B cell (primary cell): ENCODE measurements around the gene BPIFB3. TPM values are rescaled to one million over a fixed set of nuclear protein-coding genes. Genes with fewer than 3 reads are reported as not detected.
"Not testable (repeated sequence)": the region's sequence is repeated elsewhere in the genome, so short reads cannot be mapped to it uniquely, and the experiment has no call there.

Experiments
- ATAC-seq: fragments of 200-7000 bp; cut with Tn5 transposase; one replicate; pipeline ENCODE4 v1.10.0; 2021; ENCODE audit warnings: low read depth, mild to moderate bottlenecking, moderate number of reproducible peaks, moderate library complexity
- CTCF ChIA-PET: fragments of 350-600 bp; sonication (Branson Sonifier 250); formaldehyde crosslinking; loops from one replicate; lab custom pipeline; 2021; ENCODE audit warnings: antibody characterized with exemption, inconsistent platforms; lab: Charles Lee
- POLR2A ChIA-PET: fragments of 350-600 bp; sonication (Branson Sonifier 250); formaldehyde crosslinking; loops from one replicate; lab custom pipeline; 2021; ENCODE audit warnings: antibody characterized with exemption; lab: Charles Lee
- DNase-seq: peaks from one replicate; pipeline ENCODE4 v3.0.0; 2013
- H2AFZ ChIP-seq: 2 replicates; pipeline ENCODE4 v1.6.1; 2012; ENCODE audit warnings: mild to moderate bottlenecking, low read depth, low read length; ENCODE audit not compliant: insufficient read depth, poor library complexity, severe bottlenecking
- H3K27ac ChIP-seq, 2 donors: 1 replicate in 1 of 2; 2 replicates in 1 of 2; pipeline ENCODE4 v1.5.1; 2012 to 2013; ENCODE audit warnings: low read length in 2 of 2, mild to moderate bottlenecking in 2 of 2, moderate library complexity in 1 of 2
- H3K27me3 ChIP-seq, 4 experiments: fragments of 200-600 bp in 1 of 4; sonication (generic) in 1 of 4; replicated peaks in 1 of 4; 1 replicate in 2 of 4; 2 replicates in 2 of 4; pipeline versions ENCODE4 v1.6.1 to v1.7.0; 2013 to 2016; ENCODE audit warnings: low read length in 3 of 4, mild to moderate bottlenecking in 2 of 4, mixed read lengths in 1 of 4, moderate library complexity in 1 of 4; ENCODE audit not compliant: insufficient read depth in 4 of 4, control insufficient read depth in 3 of 4; ENCODE audit errors: control extremely low read depth in 1 of 4
- H3K36me3 ChIP-seq, 2 experiments: replicated peaks in 1 of 2; 1 replicate in 1 of 2; 2 replicates in 1 of 2; pipeline versions ENCODE4 v1.6.1 to v1.7.1; 2013; ENCODE audit warnings: low read length in 1 of 2; ENCODE audit not compliant: insufficient read depth in 2 of 2, control insufficient read depth in 1 of 2; ENCODE audit errors: control extremely low read depth in 1 of 2, extremely low read depth in 1 of 2
- H3K4me1 ChIP-seq, 2 donors: fragments of 200-600 bp in 1 of 2; sonication (generic) in 1 of 2; 1 replicate in 1 of 2; 2 replicates in 1 of 2; pipeline versions ENCODE4 v1.5.1 to v1.6.1; 2013 to 2017; ENCODE audit warnings: low read length in 2 of 2; ENCODE audit not compliant: control insufficient read depth in 2 of 2, insufficient read depth in 2 of 2
- H3K4me2 ChIP-seq: replicated peaks from 2 replicates; pipeline ENCODE3; 2012; ENCODE audit warnings: mild to moderate bottlenecking, low read depth, low read length; ENCODE audit not compliant: poor library complexity, severe bottlenecking
- H3K4me3 ChIP-seq, 5 experiments: fragments of 200-600 bp in 1 of 5; sonication (generic) in 1 of 5; 1 replicate in 3 of 5; 2 replicates in 2 of 5; pipeline versions ENCODE4 v1.5.1 to v1.7.0; 2011 to 2016; ENCODE audit warnings: low read length in 4 of 5, mild to moderate bottlenecking in 4 of 5, low read depth in 2 of 5, control low read depth in 1 of 5, moderate library complexity in 1 of 5; ENCODE audit not compliant: insufficient read depth in 1 of 5; ENCODE audit errors: control extremely low read depth in 1 of 5, extremely low read depth in 1 of 5
- H3K79me2 ChIP-seq: fragments of 200-600 bp; sonication (generic); one replicate; pipeline ENCODE4 v1.6.0; 2016; ENCODE audit warnings: low read length; ENCODE audit not compliant: control insufficient read depth, insufficient read depth
- H3K9ac ChIP-seq: fragments of 200-600 bp; sonication (generic); 2 replicates; pipeline ENCODE4 v1.6.1; 2017; ENCODE audit warnings: mild to moderate bottlenecking, low read length, moderate library complexity
- H3K9me3 ChIP-seq, 3 donors: one replicate each; pipeline versions ENCODE4 v1.6.1 to v1.7.1; 2013; ENCODE audit warnings: low read length in 2 of 3; ENCODE audit not compliant: control insufficient read depth in 2 of 3, insufficient read depth in 1 of 3; ENCODE audit errors: control extremely low read depth in 1 of 3
- H4K20me1 ChIP-seq: 2 replicates; pipeline ENCODE4 v1.6.0; 2012; ENCODE audit warnings: mild to moderate bottlenecking, low read length; ENCODE audit not compliant: insufficient read depth, control insufficient read depth, poor library complexity, severe bottlenecking
- H3K27ac Mint-ChIP-seq: one replicate; pipeline ENCODE4 v1.8.0; 2021; ENCODE audit warnings: mixed read lengths
- H3K27me3 Mint-ChIP-seq: one replicate; pipeline ENCODE4 v1.8.0; 2021; ENCODE audit warnings: mixed read lengths
- H3K4me1 Mint-ChIP-seq: one replicate; pipeline ENCODE4 v1.8.0; 2021; ENCODE audit warnings: mixed read lengths
- H3K4me3 Mint-ChIP-seq: one replicate; pipeline ENCODE4 v1.8.0; 2021; ENCODE audit warnings: mixed read lengths
- H3K9me3 Mint-ChIP-seq: one replicate; pipeline ENCODE4 v1.8.0; 2022; ENCODE audit warnings: mixed read lengths; ENCODE audit not compliant: insufficient read depth
- EZH2 ChIP-seq: IDR thresholded peaks from 2 replicates; pipeline ENCODE4 v1.6.1; 2012; ENCODE audit warnings: borderline replicate concordance, low read depth, mild to moderate bottlenecking, moderate library complexity, low read length; ENCODE audit not compliant: insufficient read depth, poor library complexity, severe bottlenecking
- WGBS: methylation state at CpG from one replicate; pipeline ENCODE4 v1.1.5; 2013; ENCODE audit warnings: missing lambda C conversion rate; ENCODE audit not compliant: insufficient coverage; 5-methylcytosine and 5-hydroxymethylcytosine counted together
- intact Hi-C: fragments of 100-400 bp; cut with micrococcal nuclease; formaldehyde crosslinking; loops from one replicate; pipeline ENCODE4 v1.10.0; 2022
- polyA plus RNA-seq: library from polyadenylated mRNA; depleted of rRNA; stranded (reverse); fragments of >200 nt; gene quantifications from 2 replicates; pipeline ENCODE4 v1.2.3, GENCODE V29; 2012
- total RNA-seq, 2 donors: library from RNA; stranded (reverse); fragments of 120-200 nt in 1 of 2; gene quantifications; 1 replicate in 1 of 2; 2 replicates in 1 of 2; pipeline versions ENCODE4 v1.2.3 to v1.2.4, GENCODE V29; 2013 to 2022
- TF ChIP-seq, protein P1 (sequence below): fragments of 200-600 bp; IDR thresholded peaks from one replicate; pipeline ENCODE4 v1.8.0; 2022; ENCODE audit warnings: antibody characterized with exemption, mild to moderate bottlenecking

BPIFB3 gene
- total and polyA plus RNA-seq, 2 donors (not counting 1 experiment from before 2014, with no cell fraction given) = not detected

- intact Hi-C loops = no loop called here
- DNase-seq = no peak
- H3K27me3 Mint-ChIP-seq = no peaks in the 10 kb centered on the region
- no peaks in the 10 kb centered on the region for H3K9me3 ChIP-seq
- H3K9me3 Mint-ChIP-seq = no peaks in the 10 kb centered on the region
- no peak overlapping the region for H3K27ac Mint-ChIP-seq
- H2AFZ ChIP-seq = no peak overlapping the region
- no peaks in the 10 kb centered on the region for H3K36me3 ChIP-seq
- H3K4me1 ChIP-seq = no peaks in the 10 kb centered on the region
- no peaks in the 10 kb centered on the region for H3K79me2 ChIP-seq
- no peaks in the 10 kb centered on the region for H3K4me1 Mint-ChIP-seq
- no peak for ATAC-seq
- no peaks in the 10 kb centered on the region for H4K20me1 ChIP-seq
- TF ChIP-seq EZH2 = no peak
- TF ChIP-seq, protein P1, sequence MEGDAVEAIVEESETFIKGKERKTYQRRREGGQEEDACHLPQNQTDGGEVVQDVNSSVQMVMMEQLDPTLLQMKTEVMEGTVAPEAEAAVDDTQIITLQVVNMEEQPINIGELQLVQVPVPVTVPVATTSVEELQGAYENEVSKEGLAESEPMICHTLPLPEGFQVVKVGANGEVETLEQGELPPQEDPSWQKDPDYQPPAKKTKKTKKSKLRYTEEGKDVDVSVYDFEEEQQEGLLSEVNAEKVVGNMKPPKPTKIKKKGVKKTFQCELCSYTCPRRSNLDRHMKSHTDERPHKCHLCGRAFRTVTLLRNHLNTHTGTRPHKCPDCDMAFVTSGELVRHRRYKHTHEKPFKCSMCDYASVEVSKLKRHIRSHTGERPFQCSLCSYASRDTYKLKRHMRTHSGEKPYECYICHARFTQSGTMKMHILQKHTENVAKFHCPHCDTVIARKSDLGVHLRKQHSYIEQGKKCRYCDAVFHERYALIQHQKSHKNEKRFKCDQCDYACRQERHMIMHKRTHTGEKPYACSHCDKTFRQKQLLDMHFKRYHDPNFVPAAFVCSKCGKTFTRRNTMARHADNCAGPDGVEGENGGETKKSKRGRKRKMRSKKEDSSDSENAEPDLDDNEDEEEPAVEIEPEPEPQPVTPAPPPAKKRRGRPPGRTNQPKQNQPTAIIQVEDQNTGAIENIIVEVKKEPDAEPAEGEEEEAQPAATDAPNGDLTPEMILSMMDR = no peak
- H3K27ac ChIP-seq = no peak overlapping the region
- H3K4me2 ChIP-seq = no peak overlapping the region
- no peak overlapping the region for H3K4me3 ChIP-seq
- H3K9ac ChIP-seq = no peak overlapping the region
- H3K27me3 ChIP-seq = no peaks in the 10 kb centered on the region
- CTCF ChIA-PET = no interaction called here
- no peak overlapping the region for H3K4me3 Mint-ChIP-seq
- WGBS = 78% methylated on average over 3 of the region's 6 CpGs
- POLR2A ChIA-PET = no interaction called here
Observed at GRCh38 chr20:33113387-33113908, 59.7 kb downstream of the BPIFB3 start.

- H3K9ac ChIP-seq, H3K36me3 ChIP-seq, POLR2A ChIA-PET, H3K4me2 ChIP-seq, H4K20me1 ChIP-seq, DNase-seq, H3K9me3 Mint-ChIP-seq, ATAC-seq, H3K27me3 ChIP-seq, H3K9me3 ChIP-seq, intact Hi-C loops, H3K27me3 Mint-ChIP-seq, CTCF ChIA-PET, H3K4me1 ChIP-seq, H3K4me3 ChIP-seq, H3K4me1 Mint-ChIP-seq, H3K27ac ChIP-seq, H3K79me2 ChIP-seq, H3K27ac Mint-ChIP-seq, H2AFZ ChIP-seq, H3K4me3 Mint-ChIP-seq: not testable (repeated sequence)
- 100% methylated on average over 4 of the region's 34 CpGs for WGBS
Observed at GRCh38 chr20:33115501-33115900, 61.8 kb downstream of the BPIFB3 start.
